Esophagus muscularis mucosa (tissue), 3 donors: ENCODE data around the gene BMI1.

ENCODE experiments used
- POLR2A ChIP-seq: fragments of 450-650 bp; IDR thresholded peaks from one replicate; pipeline ENCODE4 v1.6.1; 2017; ENCODE audit warnings: antibody characterized with exemption, moderate library complexity, mild to moderate bottlenecking, low read depth
- POLR2AphosphoS5 ChIP-seq, 2 donors: sonication (generic); formaldehyde crosslinking; IDR thresholded peaks; one replicate each; pipeline ENCODE4 v1.6.1; 2017; ENCODE audit warnings: antibody characterized with exemption in 2 of 2
- TF ChIP-seq, protein P1 (sequence below), 3 experiments: fragments of 200-600 bp in 2 of 3; fragments of 450-650 bp in 1 of 3; sonication (generic) in 2 of 3; IDR thresholded peaks; one replicate each; pipeline ENCODE4 v1.5.1; 2017 to 2019; ENCODE audit warnings: antibody characterized with exemption in 3 of 3, mild to moderate bottlenecking in 2 of 3, moderate library complexity in 1 of 3

DNA sequence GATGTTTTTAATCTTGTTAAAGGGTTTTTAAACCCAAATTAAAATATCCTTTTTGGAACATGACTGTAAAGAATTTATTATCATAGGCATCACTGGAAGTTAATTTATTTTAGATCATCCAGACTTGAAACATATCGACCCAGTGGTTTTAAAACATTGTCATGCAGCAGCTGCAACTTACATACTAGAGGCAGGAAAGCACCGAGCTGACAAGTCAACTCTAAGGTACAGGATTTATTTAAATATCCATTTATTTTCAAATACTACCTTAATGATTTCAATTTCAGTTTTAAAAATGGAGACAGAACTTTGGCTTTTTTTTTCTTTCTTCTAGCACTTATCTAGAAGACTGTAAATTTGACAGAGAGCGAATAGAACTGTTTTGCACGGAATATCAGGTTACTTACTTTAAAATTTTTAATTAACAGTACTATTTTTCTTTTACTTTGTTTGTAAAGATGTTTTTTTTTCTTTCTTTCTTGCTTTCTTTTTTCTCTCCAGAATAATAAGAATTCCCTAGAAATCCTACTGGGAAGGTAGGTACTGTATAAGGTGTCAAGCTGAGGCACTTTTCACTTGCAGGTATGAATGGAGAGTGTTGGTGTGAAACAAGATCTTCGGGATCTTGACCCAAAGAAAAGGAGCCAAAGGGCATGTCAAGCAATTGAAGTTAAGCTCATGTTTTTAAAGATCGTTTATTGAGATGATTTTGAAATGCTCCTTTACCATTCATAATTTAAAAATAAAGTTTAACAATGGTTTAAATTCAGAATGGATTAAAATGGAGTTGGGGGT lies 2.9 kb upstream of the BMI1 start:
- TF ChIP-seq, protein P1, sequence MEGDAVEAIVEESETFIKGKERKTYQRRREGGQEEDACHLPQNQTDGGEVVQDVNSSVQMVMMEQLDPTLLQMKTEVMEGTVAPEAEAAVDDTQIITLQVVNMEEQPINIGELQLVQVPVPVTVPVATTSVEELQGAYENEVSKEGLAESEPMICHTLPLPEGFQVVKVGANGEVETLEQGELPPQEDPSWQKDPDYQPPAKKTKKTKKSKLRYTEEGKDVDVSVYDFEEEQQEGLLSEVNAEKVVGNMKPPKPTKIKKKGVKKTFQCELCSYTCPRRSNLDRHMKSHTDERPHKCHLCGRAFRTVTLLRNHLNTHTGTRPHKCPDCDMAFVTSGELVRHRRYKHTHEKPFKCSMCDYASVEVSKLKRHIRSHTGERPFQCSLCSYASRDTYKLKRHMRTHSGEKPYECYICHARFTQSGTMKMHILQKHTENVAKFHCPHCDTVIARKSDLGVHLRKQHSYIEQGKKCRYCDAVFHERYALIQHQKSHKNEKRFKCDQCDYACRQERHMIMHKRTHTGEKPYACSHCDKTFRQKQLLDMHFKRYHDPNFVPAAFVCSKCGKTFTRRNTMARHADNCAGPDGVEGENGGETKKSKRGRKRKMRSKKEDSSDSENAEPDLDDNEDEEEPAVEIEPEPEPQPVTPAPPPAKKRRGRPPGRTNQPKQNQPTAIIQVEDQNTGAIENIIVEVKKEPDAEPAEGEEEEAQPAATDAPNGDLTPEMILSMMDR (IDR thresholded peaks at IDR 0.05): no peak
- TF ChIP-seq POLR2A: no peak
- no peak for TF ChIP-seq POLR2AphosphoS5 (IDR thresholded peaks at IDR 0.05)
